ENCODE measurements around the gene ANO10. TPM values are rescaled to one million over a fixed set of nuclear protein-coding genes. Genes with fewer than 3 reads are reported as not detected.

ANO10 gene
- total and polyA plus RNA-seq, 2 donors (not counting 1 experiment from before 2014, with no cell fraction given), result 1.9 to 10.6 TPM

GRCh38 chr3:43629257-43629656 is 7.4 kb upstream of the ANO10 start:
- DNase-seq (no peak), ATAC-seq (ENCODE audit: low read depth) (no peak)
- peaks cover 0 to 1% (median 0%) of the 10 kb centered on the region in 3 donors for H3K9me3 ChIP-seq (ENCODE audit: control extremely low read depth in 1 of 3, control insufficient read depth in 2 of 3, insufficient read depth in 1 of 3, low read length in 2 of 3)
- no peak overlapping the region for H3K9ac ChIP-seq (ENCODE audit: low read length)
- peaks cover 2% of the 10 kb centered on the region for H3K9me3 Mint-ChIP-seq (ENCODE audit: insufficient read depth)
- no peak overlapping the region for H3K4me3 ChIP-seq (ENCODE audit: control extremely low read depth in 1 of 5, extremely low read depth in 1 of 5, insufficient read depth in 1 of 5, low read depth in 2 of 5, low read length in 4 of 5)
- no peak overlapping the region for H2AFZ ChIP-seq (ENCODE audit: insufficient read depth, low read depth, low read length, poor library complexity, severe bottlenecking)
- TF ChIP-seq CTCF (IDR thresholded peaks at IDR 0.05) (no peak), EZH2 (IDR thresholded peaks at IDR 0.05; ENCODE audit: borderline replicate concordance, insufficient read depth, low read depth, low read length, poor library complexity, severe bottlenecking) (no peak)
- CTCF ChIA-PET, result no interaction called here
- no peaks in the 10 kb centered on the region for H3K36me3 ChIP-seq (replicated peaks in 1 of 2; ENCODE audit: control extremely low read depth in 1 of 2, control insufficient read depth in 1 of 2, extremely low read depth in 1 of 2, insufficient read depth in 2 of 2, low read length in 1 of 2)
- no peak overlapping the region for H3K27ac ChIP-seq (ENCODE audit: low read length in 2 of 2)
- POLR2A ChIA-PET, result no interaction called here
- H3K4me3 Mint-ChIP-seq, result no peak overlapping the region
- no peaks in the 10 kb centered on the region for H4K20me1 ChIP-seq (ENCODE audit: control insufficient read depth, insufficient read depth, low read length, poor library complexity, severe bottlenecking)
- peaks cover 33% of the 10 kb centered on the region for H3K27me3 Mint-ChIP-seq
- no peaks in the 10 kb centered on the region for H3K4me1 Mint-ChIP-seq
- no peak overlapping the region for H3K27ac Mint-ChIP-seq
- no peaks in the 10 kb centered on the region for H3K4me1 ChIP-seq (ENCODE audit: control insufficient read depth in 2 of 2, insufficient read depth in 2 of 2, low read length in 2 of 2)
- intact Hi-C loops (cut with micrococcal nuclease), result loop anchor here (10.0 kb wide), 1 partner anchor 524 kb away; the partner anchor contains the start of gene POMGNT2
- no peak overlapping the region for H3K4me2 ChIP-seq (replicated peaks; ENCODE audit: low read depth, low read length, poor library complexity, severe bottlenecking)
- H3K27me3 ChIP-seq (replicated peaks in 1 of 4; ENCODE audit: control extremely low read depth in 1 of 4, control insufficient read depth in 3 of 4, insufficient read depth in 4 of 4, low read length in 3 of 4), result peaks cover 0 to 4% (median 2%) of the 10 kb centered on the region in 4 experiments
- H3K79me2 ChIP-seq (ENCODE audit: control insufficient read depth, insufficient read depth, low read length), result no peaks in the 10 kb centered on the region

DNA sequence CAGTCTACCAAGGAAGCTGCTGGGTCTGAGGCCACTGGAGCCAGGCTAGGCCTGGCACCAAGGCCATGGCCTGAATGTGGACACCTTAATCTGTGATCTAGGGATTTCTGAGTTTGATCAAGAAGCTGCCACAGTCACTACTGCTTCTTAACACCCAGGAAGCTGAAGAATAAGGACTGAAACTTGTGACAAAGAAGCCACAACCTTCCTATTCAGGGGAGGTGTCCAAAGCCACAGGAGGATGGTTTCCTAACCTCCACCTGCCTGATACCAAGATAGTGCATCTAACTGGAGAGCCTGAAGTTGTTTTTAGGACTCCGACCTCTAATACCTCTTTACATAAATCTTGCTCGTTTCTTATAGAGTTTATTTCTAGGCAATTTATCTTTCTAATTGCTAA is 5.5 kb upstream of the ANO10 start:
- Histone ChIP-seq H3K4me3 (ENCODE audit: control extremely low read depth in 1 of 5, extremely low read depth in 1 of 5, insufficient read depth in 1 of 5, low read depth in 2 of 5, low read length in 4 of 5) (no peak overlapping the region), H3K4me1 (ENCODE audit: control insufficient read depth in 2 of 2, insufficient read depth in 2 of 2, low read length in 2 of 2) (peaks cover 4% of the 10 kb centered on the region in 2 donors), H3K36me3 (replicated peaks in 1 of 2; ENCODE audit: control extremely low read depth in 1 of 2, control insufficient read depth in 1 of 2, extremely low read depth in 1 of 2, insufficient read depth in 2 of 2, low read length in 1 of 2) (no peaks in the 10 kb centered on the region), H3K79me2 (ENCODE audit: control insufficient read depth, insufficient read depth, low read length) (no peaks in the 10 kb centered on the region), H3K9me3 (ENCODE audit: control extremely low read depth in 1 of 3, control insufficient read depth in 2 of 3, insufficient read depth in 1 of 3, low read length in 2 of 3) (peaks cover 0 to 1% (median 0%) of the 10 kb centered on the region in 3 donors), H2AFZ (ENCODE audit: insufficient read depth, low read depth, low read length, poor library complexity, severe bottlenecking) (no peak overlapping the region), H3K4me2 (replicated peaks; ENCODE audit: low read depth, low read length, poor library complexity, severe bottlenecking) (no peak overlapping the region), H3K27me3 (replicated peaks in 1 of 4; ENCODE audit: control extremely low read depth in 1 of 4, control insufficient read depth in 3 of 4, insufficient read depth in 4 of 4, low read length in 3 of 4) (peaks cover 0 to 4% (median 2%) of the 10 kb centered on the region in 4 experiments), H4K20me1 (ENCODE audit: control insufficient read depth, insufficient read depth, low read length, poor library complexity, severe bottlenecking) (no peaks in the 10 kb centered on the region), H3K27ac (ENCODE audit: low read length in 2 of 2) (no peak overlapping the region), H3K9ac (ENCODE audit: low read length) (no peak overlapping the region)
- peaks cover 2% of the 10 kb centered on the region for H3K9me3 Mint-ChIP-seq (ENCODE audit: insufficient read depth)
- DNase-seq (no peak), ATAC-seq (ENCODE audit: low read depth) (no peak)
- intact Hi-C loops (cut with micrococcal nuclease), result loop anchor here (10.0 kb wide), 1 partner anchor 523 kb away; the partner anchor contains the start of gene POMGNT2
- H3K4me3 Mint-ChIP-seq, result no peak overlapping the region
- POLR2A ChIA-PET, result no interaction called here
- TF ChIP-seq EZH2 (IDR thresholded peaks at IDR 0.05; ENCODE audit: borderline replicate concordance, insufficient read depth, low read depth, low read length, poor library complexity, severe bottlenecking) (no peak), CTCF (IDR thresholded peaks at IDR 0.05) (no peak)
- no peak overlapping the region for H3K27ac Mint-ChIP-seq
- no CpG with 5 or more reads among the region's 2 CpGs for WGBS (ENCODE audit: insufficient coverage)
- H3K4me1 Mint-ChIP-seq, result peaks cover 4% of the 10 kb centered on the region
- peaks cover 29% of the 10 kb centered on the region for H3K27me3 Mint-ChIP-seq
- CTCF ChIA-PET, result no interaction called here

All from B cell (primary cell).